RWPE2 (cell line): ENCODE data around the gene PTTG2.
"Not testable (repeated sequence)": the region's sequence is repeated elsewhere in the genome, so short reads cannot be mapped to it uniquely, and the experiment has no call there.

Source experiments
- ATAC-seq: fragments of 200-7000 bp; cut with Tn5 transposase; 3 replicates; pipeline ENCODE4 v1.9.1; 2021; ENCODE audit warnings: low read depth
- DNase-seq: peaks from one replicate; pipeline ENCODE4 v3.0.0-alpha.2; 2020; ENCODE audit warnings: low spot score
- H3K27ac ChIP-seq: fragments of 450-650 bp; 2 replicates; pipeline ENCODE4 v1.5.1; 2017; ENCODE audit warnings: mild to moderate bottlenecking; ENCODE audit not compliant: poor library complexity, severe bottlenecking
- H3K27me3 ChIP-seq: fragments of 250-450 bp; sonication (Bioruptor Pico); 2 replicates; pipeline ENCODE4 v1.5.1; 2021; ENCODE audit warnings: mild to moderate bottlenecking, moderate library complexity; ENCODE audit not compliant: insufficient read depth, poor library complexity, severe bottlenecking
- H3K36me3 ChIP-seq: fragments of 250-450 bp; sonication (Bioruptor Pico); 2 replicates; pipeline ENCODE4 v1.5.1; 2020; ENCODE audit warnings: low read depth, mild to moderate bottlenecking, moderate library complexity
- H3K4me1 ChIP-seq: fragments of 250-450 bp; sonication (Bioruptor Pico); 2 replicates; pipeline ENCODE4 v1.5.1; 2021; ENCODE audit warnings: mild to moderate bottlenecking, moderate library complexity; ENCODE audit not compliant: insufficient read depth, poor library complexity, severe bottlenecking
- H3K4me3 ChIP-seq: fragments of 250-450 bp; sonication (Bioruptor Pico); 2 replicates; pipeline ENCODE4 v1.5.1; 2021; ENCODE audit warnings: mild to moderate bottlenecking, moderate library complexity; ENCODE audit not compliant: severe bottlenecking
- H3K9me3 ChIP-seq: fragments of 250-450 bp; sonication (Bioruptor Pico); 2 replicates; pipeline ENCODE4 v1.5.1; 2021; ENCODE audit warnings: mild to moderate bottlenecking, moderate library complexity; ENCODE audit not compliant: severe bottlenecking
- CTCF ChIP-seq: fragments of 450-650 bp; IDR thresholded peaks from one replicate; pipeline ENCODE4 v1.5.1; 2017; ENCODE audit warnings: mild to moderate bottlenecking, moderate library complexity; ENCODE audit not compliant: poor library complexity, severe bottlenecking

Gene PTTG2

GRCh38 chr4:37973441-37973840 lies 13.2 kb downstream of the PTTG2 start:
- no peak for ATAC-seq
- H3K9me3 ChIP-seq: no peaks in the 10 kb centered on the region
- no peak overlapping the region for H3K27ac ChIP-seq
- H3K4me1 ChIP-seq: peaks cover 3% of the 10 kb centered on the region
- H3K36me3 ChIP-seq: no peaks in the 10 kb centered on the region
- no peaks in the 10 kb centered on the region for H3K27me3 ChIP-seq
- no peak for DNase-seq
- no peak for TF ChIP-seq CTCF
- H3K4me3 ChIP-seq: no peak overlapping the region

DNA sequence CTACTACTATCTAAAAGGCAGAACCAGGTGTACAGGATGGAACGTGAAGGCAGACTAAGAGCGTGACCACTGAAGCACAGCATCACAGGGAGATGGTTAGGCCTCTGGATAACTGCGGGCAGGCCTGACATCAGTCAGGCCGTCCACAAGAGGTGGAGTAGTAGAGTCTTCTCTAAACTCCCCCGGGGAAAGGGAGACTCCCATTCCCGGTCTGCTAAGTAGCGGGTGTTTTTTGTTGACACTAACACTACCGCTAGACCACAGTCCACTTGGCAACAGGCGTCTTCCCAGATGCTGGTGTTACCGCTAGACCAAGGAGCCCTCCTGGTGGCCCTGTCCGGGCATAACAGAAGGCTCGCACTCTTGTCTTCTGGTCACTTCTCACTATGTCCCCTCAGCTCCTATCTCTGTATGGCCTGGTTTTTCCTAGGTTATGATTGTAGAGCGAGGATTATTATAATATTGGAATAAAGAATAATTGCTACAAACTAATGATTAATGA lies 15.2 kb downstream of the PTTG2 start:
- not testable (repeated sequence) for H3K9me3 ChIP-seq, H3K27ac ChIP-seq, DNase-seq, H3K36me3 ChIP-seq, H3K4me1 ChIP-seq, H3K27me3 ChIP-seq, ATAC-seq, H3K4me3 ChIP-seq

- peak; percentile 2; the same call in 1 of the 3 replicates for ATAC-seq
- H3K27ac ChIP-seq: peak overlapping the region; percentile 36
- H3K27me3 ChIP-seq: no peaks in the 10 kb centered on the region
- no peaks in the 10 kb centered on the region for H3K36me3 ChIP-seq
- TF ChIP-seq CTCF: no peak
- peaks cover 14% of the 10 kb centered on the region for H3K4me1 ChIP-seq
- no peak for DNase-seq
- H3K4me3 ChIP-seq: peak overlapping the region; percentile 90
- no peaks in the 10 kb centered on the region for H3K9me3 ChIP-seq
Observed at GRCh38 chr4:37976507-37976906, 16.3 kb downstream of the PTTG2 start.

DNA sequence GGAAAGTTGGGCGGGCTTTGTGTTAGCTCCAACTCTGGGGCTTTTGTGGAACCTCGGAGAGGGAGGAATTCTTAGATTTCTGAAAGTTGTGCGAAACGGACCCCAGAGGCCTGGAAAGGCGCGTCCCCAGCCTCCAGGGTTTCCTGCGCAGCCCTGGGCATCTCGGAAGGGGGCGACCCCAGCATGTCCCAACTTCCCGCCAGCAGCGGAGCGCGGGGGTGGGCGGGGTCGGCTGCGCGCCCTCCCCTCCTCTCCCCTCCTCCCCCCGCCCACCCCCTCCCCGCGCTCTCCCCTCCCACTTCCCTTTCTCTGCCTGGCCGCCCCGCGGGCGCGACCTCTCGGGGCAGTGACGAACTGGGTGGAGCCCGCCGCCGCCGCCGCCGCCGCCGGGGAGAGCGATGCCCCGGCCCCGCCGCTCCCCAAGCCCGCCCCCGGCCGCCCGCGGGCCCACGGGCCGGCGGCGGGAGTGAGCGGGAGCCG lies 16.8 kb downstream of the PTTG2 start:
- Histone ChIP-seq H3K36me3 (no peaks in the 10 kb centered on the region), H3K4me1 (peaks cover 15% of the 10 kb centered on the region), H3K9me3 (no peaks in the 10 kb centered on the region), H3K27me3 (no peaks in the 10 kb centered on the region), H3K4me3 (peak overlapping the region; percentile 90), H3K27ac (peak overlapping the region; percentile 36)
- peak; percentile 70 for DNase-seq
- TF ChIP-seq CTCF: no peak
- ATAC-seq: peak; percentile 68

- DNase-seq (peak; percentile 61), ATAC-seq (peak; percentile 62)
- Histone ChIP-seq H3K27ac (peak overlapping the region; percentile 36), H3K27me3 (no peaks in the 10 kb centered on the region), H3K4me1 (peaks cover 15% of the 10 kb centered on the region), H3K36me3 (no peaks in the 10 kb centered on the region), H3K4me3 (peak overlapping the region; percentile 90), H3K9me3 (no peaks in the 10 kb centered on the region)
- TF ChIP-seq CTCF: peak; percentile 73
Observed at GRCh38 chr4:37977471-37978247, 17.5 kb downstream of the PTTG2 start.
